Measurements from ENCODE around the gene AHCYL1.
A peak's percentile ranks its signal among the peaks of the same experiment; 100 is the strongest.

The AHCYL1 gene

GRCh38 chr1:110070282-110070669 is 85.7 kb downstream of the AHCYL1 start:
- DNase-seq (ENCODE audit: low spot score in 2 of 2) (no peak), ATAC-seq (ENCODE audit: low read depth) (peak; percentile 42)
- Mint-ChIP-seq H3K36me3 (no peaks in the 10 kb centered on the region), H3K4me1 (peaks cover 7% of the 10 kb centered on the region), H3K4me3 (peak overlapping the region; percentile 79), H3K9me3 (no peaks in the 10 kb centered on the region), H3K27ac (no peak overlapping the region), H3K27me3 (peaks cover 14% of the 10 kb centered on the region)

- ATAC-seq (ENCODE audit: low read depth) (no peak), DNase-seq (ENCODE audit: low spot score in 2 of 2) (no peak)
- H3K27ac Mint-ChIP-seq = no peak within 1 kb of the TSS
- H3K4me1 Mint-ChIP-seq = peaks cover 7% of the 10 kb centered on the region
- H3K4me3 Mint-ChIP-seq = peak within 1 kb of the TSS; percentile 79
- no peaks in the 10 kb centered on the region for H3K36me3 Mint-ChIP-seq
- H3K9me3 Mint-ChIP-seq = no peaks in the 10 kb centered on the region
- peaks cover 16% of the 10 kb centered on the region for H3K27me3 Mint-ChIP-seq
These were observed 86.2 kb downstream of the AHCYL1 start, which contains the start of gene ALX3 for GRCh38 chr1:110070671-110071242. Gene ALX3 (minus strand): TSS chr1:110070672. CDS start chr1:110070612, 60 bp downstream.

Data from memory B cell (primary cell).